ENCODE results near the gene PNLIPRP1.

Gene PNLIPRP1

DNA sequence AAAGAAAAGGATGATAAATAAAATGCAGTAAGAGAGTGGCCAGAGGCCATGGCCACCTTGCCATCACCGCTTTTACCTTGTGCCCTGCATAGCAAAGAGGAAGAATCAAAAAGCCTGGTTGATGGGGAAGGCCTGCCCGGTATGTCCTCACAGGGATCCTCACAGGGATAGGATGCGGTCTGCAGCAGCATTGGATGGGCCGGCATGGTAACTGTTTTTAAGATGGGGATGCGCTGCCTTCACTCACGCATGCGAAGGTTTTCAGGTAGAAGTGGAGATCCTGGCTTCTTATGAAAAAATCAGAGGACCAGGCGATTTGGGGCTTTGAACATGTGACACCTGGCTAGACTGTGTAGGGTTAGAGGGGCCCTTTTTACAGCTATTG is 42.4 kb downstream of the PNLIPRP1 start:
- Mint-ChIP-seq H3K27ac (no peak overlapping the region), H3K27me3 (peaks cover 16% of the 10 kb centered on the region), H3K4me3 (no peak overlapping the region), H3K9me3 (no peaks in the 10 kb centered on the region), H3K36me3 (ENCODE audit: low read depth) (no peaks in the 10 kb centered on the region), H3K4me1 (ENCODE audit: low read depth) (peaks cover 10% of the 10 kb centered on the region)
- no peak for DNase-seq

DNA sequence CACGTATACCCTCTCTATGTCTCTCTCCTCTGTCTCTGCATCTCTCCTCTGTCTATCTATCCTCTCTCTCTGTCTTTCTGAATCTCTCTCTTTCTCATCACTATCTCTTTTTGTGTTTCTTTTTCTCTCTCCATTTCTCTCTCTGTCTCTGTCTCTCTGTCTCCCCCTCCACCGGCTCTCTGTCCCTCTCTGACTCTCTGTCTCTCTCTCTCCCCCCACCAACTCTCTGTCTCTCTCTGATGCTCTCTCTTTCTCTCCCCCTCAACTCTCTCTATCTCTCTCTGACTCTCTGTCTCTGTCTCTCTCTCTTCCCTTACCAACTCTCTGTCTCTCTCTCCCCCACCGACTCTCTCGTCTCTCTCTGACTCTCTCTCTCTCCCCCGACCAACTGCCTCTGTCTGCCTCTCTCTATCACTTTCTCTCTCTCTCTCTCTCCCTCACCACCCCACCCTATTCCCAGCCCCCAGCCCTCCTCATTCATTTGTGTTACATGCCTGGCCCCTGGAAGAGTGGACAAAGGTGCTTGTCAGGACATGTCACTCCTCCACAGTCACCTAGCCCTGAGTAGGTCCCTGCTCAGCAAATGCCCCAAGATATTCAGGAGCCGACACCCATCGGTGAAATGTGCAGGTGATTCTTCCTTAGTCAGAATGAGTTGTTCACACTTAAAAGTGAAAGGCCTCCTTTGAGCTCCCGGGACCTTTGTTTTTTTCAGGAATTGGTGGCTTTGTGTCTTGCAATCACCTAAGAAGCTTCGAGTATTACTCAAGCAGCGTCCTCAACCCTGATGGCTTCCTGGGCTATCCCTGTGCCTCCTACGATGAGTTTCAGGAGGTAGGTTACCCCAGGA is 43.6 kb downstream of the PNLIPRP1 start:
- no peaks in the 10 kb centered on the region for H3K36me3 Mint-ChIP-seq (ENCODE audit: low read depth)
- H3K9me3 Mint-ChIP-seq = no peaks in the 10 kb centered on the region
- no peak overlapping the region for H3K4me3 Mint-ChIP-seq
- no peak for DNase-seq
- H3K4me1 Mint-ChIP-seq (ENCODE audit: low read depth) = peaks cover 10% of the 10 kb centered on the region
- no peak overlapping the region for H3K27ac Mint-ChIP-seq
- peaks cover 13% of the 10 kb centered on the region for H3K27me3 Mint-ChIP-seq

DNA sequence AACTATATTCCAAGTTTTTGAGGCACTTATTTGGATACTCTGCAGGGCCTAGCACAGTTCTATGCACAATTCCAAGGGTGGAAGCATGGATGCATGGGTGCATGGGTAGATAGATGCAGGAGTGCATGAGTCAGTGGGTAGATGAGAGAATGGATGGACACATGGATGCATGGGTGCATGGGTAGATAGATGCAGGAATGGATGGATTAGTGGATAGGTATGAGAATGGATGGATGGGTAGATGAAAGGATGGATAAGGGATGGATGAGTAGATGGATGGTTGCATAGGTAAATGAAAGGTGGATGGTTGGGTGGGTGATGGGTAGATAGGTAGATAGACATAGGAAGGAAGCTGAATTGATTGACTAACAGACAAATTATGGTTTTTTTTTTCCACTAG is 45.6 kb downstream of the PNLIPRP1 start:
- Mint-ChIP-seq H3K36me3 (ENCODE audit: low read depth) (no peaks in the 10 kb centered on the region), H3K4me3 (no peak overlapping the region), H3K27ac (no peak overlapping the region), H3K4me1 (ENCODE audit: low read depth) (peaks cover 10% of the 10 kb centered on the region), H3K27me3 (peaks cover 28% of the 10 kb centered on the region), H3K9me3 (peaks cover 8% of the 10 kb centered on the region)
- DNase-seq = no peak

DNA sequence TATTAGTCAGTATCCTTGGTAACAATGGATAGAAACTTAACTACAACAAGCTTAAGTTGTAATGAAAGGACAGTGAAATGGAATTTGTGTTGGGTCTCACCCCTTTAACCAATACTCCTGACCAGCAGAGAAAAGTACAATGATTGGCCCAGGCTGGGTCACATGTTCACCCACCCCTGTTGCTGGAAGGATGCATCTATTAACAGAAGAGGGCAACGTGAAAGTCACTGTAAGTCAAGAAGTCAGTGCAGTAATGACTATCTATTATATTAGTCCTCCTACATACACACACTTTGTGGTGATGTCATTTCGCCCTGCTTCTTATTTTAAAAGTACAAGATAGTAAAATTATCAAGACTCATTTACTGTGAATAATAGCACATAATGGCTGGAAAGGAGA is 46.2 kb downstream of the PNLIPRP1 start:
- Mint-ChIP-seq H3K4me3 (no peak overlapping the region), H3K27me3 (peaks cover 33% of the 10 kb centered on the region), H3K4me1 (ENCODE audit: low read depth) (peaks cover 10% of the 10 kb centered on the region), H3K27ac (no peak overlapping the region), H3K9me3 (peaks cover 8% of the 10 kb centered on the region), H3K36me3 (ENCODE audit: low read depth) (no peaks in the 10 kb centered on the region)
- no peak for DNase-seq

DNA sequence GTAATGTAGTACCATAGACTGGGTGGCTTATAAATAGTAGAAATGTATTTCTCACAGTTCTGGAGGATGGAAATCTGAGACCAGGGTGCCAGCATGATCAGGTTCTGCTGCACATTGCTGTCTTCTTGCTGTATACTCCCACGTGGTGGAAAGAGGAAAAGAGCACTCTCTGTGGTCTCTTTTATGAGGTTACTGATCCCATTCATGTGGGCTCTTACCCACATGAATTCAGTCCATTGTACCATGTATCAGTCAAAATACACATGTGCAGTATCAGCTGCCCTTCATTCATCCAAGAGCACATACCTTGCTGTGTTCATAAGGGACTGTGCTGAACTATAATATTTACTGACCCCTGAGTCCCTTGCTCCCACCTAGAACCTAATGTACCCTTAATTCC is 47.1 kb downstream of the PNLIPRP1 start:
- H3K9me3 Mint-ChIP-seq = peaks cover 10% of the 10 kb centered on the region

DNA sequence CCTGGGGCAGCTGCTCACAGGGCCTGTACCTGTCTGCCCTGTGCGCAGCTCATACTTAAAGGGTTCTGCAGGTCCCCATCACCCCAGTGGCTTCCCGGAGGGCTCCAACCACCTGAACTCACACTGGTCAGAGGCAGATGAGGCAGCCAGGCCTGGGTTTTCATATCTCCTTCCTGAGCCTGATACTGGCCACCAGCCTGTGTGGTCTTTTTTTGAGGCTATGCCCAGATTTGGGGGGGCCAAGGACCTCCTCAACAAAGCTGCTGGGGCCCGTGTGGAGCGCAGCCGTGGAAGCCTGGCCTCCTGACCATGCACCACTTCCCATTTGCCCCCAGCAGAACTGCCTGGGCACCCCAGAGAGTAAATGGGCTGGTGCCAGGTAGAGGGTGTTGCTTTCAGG is 55.7 kb downstream of the PNLIPRP1 start:
- no peak for DNase-seq
- no peak overlapping the region for H3K27ac Mint-ChIP-seq
- peaks cover 43% of the 10 kb centered on the region for H3K27me3 Mint-ChIP-seq
- peaks cover 19% of the 10 kb centered on the region for H3K9me3 Mint-ChIP-seq
- H3K4me3 Mint-ChIP-seq = no peak overlapping the region
- H3K36me3 Mint-ChIP-seq (ENCODE audit: low read depth) = no peaks in the 10 kb centered on the region
- no peaks in the 10 kb centered on the region for H3K4me1 Mint-ChIP-seq (ENCODE audit: low read depth)

More for the DNA sequence above, 47.1 kb downstream of the PNLIPRP1 start:
- H3K4me1 Mint-ChIP-seq (ENCODE audit: low read depth) = peaks cover 10% of the 10 kb centered on the region
- H3K27ac Mint-ChIP-seq = no peak overlapping the region
- H3K4me3 Mint-ChIP-seq = no peak overlapping the region
- DNase-seq = no peak
- H3K36me3 Mint-ChIP-seq (ENCODE audit: low read depth) = no peaks in the 10 kb centered on the region
- peaks cover 40% of the 10 kb centered on the region for H3K27me3 Mint-ChIP-seq

DNA sequence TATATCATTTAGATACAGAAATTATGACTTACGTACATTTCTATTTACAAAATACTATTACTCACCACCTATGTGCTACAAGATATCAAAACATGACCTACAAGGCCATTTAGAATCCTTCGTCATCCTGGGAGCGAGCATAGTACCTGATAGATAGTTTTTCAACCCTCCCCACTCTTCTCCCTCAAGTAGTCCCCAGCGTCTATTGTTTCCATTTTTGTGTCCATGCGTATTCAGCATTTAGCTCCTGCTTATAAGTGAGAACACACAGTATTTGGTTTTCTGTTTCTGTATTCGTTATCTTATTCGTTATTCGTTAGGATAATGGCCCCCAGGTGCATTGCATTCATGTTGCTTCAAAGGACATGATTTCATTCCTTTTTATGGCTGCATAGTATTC is 58.1 kb downstream of the PNLIPRP1 start:
- DNase-seq = no peak
- no peak overlapping the region for H3K4me3 Mint-ChIP-seq
- no peaks in the 10 kb centered on the region for H3K4me1 Mint-ChIP-seq (ENCODE audit: low read depth)
- no peaks in the 10 kb centered on the region for H3K36me3 Mint-ChIP-seq (ENCODE audit: low read depth)
- H3K27me3 Mint-ChIP-seq = peaks cover 28% of the 10 kb centered on the region
- H3K27ac Mint-ChIP-seq = no peak overlapping the region
- H3K9me3 Mint-ChIP-seq = peaks cover 17% of the 10 kb centered on the region

DNA sequence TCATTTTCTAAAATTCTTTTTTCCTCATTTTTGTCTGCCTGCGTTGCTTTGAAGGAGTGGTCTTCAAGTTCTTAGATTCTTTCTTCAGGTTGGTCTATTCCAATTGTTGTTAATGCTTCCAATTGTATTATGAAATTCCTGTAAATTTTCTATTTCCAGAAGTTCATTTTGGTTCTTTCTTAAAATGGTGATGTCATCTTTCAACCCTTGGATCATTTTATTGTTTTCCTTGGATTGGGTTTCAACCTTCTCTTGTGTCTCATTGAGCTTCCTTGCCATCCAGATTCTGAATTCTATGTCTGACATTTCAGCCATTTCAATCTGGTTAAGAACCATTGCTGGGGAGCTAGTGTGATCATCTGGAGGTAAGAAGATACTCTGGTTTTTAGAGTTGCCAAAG is 63.1 kb downstream of the PNLIPRP1 start:
- H3K27me3 Mint-ChIP-seq = peaks cover 47% of the 10 kb centered on the region
- no peak overlapping the region for H3K27ac Mint-ChIP-seq
- no peaks in the 10 kb centered on the region for H3K4me1 Mint-ChIP-seq (ENCODE audit: low read depth)
- H3K9me3 Mint-ChIP-seq = peaks cover 14% of the 10 kb centered on the region
- H3K4me3 Mint-ChIP-seq = no peak overlapping the region
- DNase-seq = no peak
- no peaks in the 10 kb centered on the region for H3K36me3 Mint-ChIP-seq (ENCODE audit: low read depth)

DNA sequence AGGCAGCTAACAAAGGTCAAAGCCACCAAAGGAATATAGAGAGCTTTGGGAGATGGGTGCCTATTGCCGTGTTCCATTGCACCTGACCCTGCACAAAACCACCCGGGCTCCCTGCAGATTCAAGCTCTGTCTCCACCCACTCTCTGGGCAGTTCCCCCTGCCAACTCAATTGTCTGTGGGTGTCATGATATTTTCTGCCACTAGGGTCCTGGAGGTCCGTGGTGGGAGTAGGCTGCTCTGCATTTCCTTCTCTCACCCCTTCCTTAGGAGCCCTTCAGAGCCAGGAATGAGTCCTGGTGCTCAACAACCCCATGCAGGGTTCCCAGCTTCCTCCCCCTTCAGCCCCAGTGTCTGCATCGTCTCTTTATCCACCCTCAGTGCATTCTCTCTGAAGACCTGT is 64.1 kb downstream of the PNLIPRP1 start:
- H3K9me3 Mint-ChIP-seq = peaks cover 8% of the 10 kb centered on the region
- H3K4me3 Mint-ChIP-seq = no peak overlapping the region
- no peaks in the 10 kb centered on the region for H3K4me1 Mint-ChIP-seq (ENCODE audit: low read depth)
- peaks cover 49% of the 10 kb centered on the region for H3K27me3 Mint-ChIP-seq
- H3K36me3 Mint-ChIP-seq (ENCODE audit: low read depth) = no peaks in the 10 kb centered on the region
- no peak overlapping the region for H3K27ac Mint-ChIP-seq
- no peak for DNase-seq

DNA sequence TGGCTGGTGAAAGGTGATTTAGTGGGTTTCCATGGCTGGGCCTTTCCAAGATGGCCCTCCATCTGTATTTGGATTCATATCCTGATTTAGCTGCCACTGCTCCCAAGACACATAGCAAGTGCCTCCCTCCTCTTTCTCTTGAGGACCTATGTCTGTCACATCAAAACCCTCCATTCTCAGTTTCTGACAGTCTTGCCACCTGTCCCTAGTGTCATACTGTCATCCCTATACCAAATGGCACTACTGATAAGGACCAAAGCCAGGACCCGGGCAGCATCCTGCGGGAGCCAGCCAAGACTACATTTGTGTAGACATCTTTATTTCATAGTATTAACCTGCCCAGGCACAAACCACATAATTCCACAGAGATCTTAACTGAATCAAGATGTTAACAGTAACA is 64.8 kb downstream of the PNLIPRP1 start:
- Mint-ChIP-seq H3K27me3 (peaks cover 49% of the 10 kb centered on the region), H3K4me3 (no peak overlapping the region), H3K4me1 (ENCODE audit: low read depth) (no peaks in the 10 kb centered on the region), H3K36me3 (ENCODE audit: low read depth) (no peaks in the 10 kb centered on the region), H3K9me3 (peaks cover 8% of the 10 kb centered on the region), H3K27ac (no peak overlapping the region)
- DNase-seq = no peak

DNA sequence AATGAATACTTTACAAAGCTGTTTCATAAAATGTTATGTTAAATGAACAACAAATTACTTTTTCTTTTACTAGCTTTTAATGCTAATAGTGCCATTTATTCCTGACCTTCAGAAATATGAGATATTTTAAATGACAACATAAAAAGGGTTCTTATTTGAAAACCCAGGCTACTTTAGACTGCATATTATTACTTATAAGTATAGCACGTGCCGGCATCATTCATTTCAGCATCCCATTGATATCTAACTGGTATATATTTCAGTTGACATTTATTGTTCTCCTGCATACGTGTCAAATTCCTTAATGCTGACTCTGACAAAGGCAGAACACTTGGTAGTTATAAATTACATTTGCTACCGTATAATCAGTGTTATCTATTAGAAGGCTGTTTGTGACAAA is 65.3 kb downstream of the PNLIPRP1 start:
- Mint-ChIP-seq H3K27me3 (peaks cover 46% of the 10 kb centered on the region), H3K9me3 (peaks cover 5% of the 10 kb centered on the region), H3K4me3 (no peak overlapping the region)

DNA sequence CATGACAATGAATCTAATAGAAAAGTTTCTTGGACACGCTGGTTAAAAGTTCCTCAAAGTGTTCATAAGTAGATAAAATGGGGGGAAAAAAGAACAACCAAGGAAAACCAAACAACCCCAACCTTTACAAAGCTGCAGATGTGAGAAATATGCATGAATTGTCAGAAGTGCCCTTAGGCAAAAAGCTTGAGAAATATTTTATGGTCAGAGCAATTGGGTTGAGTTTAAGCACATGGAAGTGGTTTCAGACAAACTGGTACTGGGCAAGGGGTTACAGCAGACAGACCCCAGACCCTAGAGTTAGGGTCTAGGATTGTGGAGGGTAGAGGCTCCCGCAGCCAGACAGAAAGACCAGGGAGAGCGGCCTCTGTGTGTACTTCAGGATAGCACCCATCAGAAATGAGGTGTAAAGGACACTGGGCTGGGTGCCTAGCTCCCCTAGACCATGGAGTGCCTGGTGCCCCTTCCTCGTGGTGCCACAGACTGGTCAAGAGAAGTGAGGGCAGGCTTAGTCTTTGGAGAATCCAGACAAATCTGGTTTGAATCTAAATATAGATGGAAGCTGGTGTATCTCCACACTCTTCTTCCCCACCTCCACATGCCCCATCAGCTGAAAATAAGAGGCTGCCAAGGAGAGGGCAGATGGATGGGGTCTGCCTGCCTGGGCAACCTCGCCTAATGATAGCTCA is 67.2 kb downstream of the PNLIPRP1 start:
- DNase-seq = no peak
- Mint-ChIP-seq H3K27me3 (peaks cover 49% of the 10 kb centered on the region), H3K27ac (no peak overlapping the region), H3K4me1 (ENCODE audit: low read depth) (no peaks in the 10 kb centered on the region), H3K36me3 (ENCODE audit: low read depth) (no peaks in the 10 kb centered on the region), H3K9me3 (no peaks in the 10 kb centered on the region), H3K4me3 (no peak overlapping the region)

More for the DNA sequence above, 65.3 kb downstream of the PNLIPRP1 start:
- no peak for DNase-seq
- Mint-ChIP-seq H3K4me1 (ENCODE audit: low read depth) (no peaks in the 10 kb centered on the region), H3K27ac (no peak overlapping the region), H3K36me3 (ENCODE audit: low read depth) (no peaks in the 10 kb centered on the region)
